Activated CD4-positive, alpha-beta T cell treated with anti-CD3 and anti-CD28 coated beads, Interleukin-2, Interleukin-4, amounts not matched to agents 100 ng/mL and 50 ng/mL, durations not matched to agents 16 hours and 8 hours (primary cell): Measurements from ENCODE around the gene AOPEP.

ENCODE experiments used
- DNase-seq: peaks from one replicate; pipeline ENCODE4 v3.0.0-alpha.2; 2020; ENCODE audit warnings: low spot score

The AOPEP gene

GRCh38 chr9:95112436-95113280 is 386.2 kb downstream of the AOPEP start:
- no peak for DNase-seq

GRCh38 chr9:95115104-95115503 is 388.6 kb downstream of the AOPEP start:
- no peak for DNase-seq

GRCh38 chr9:95116002-95116807 is 389.7 kb downstream of the AOPEP start:
- no peak for DNase-seq

GRCh38 chr9:95116808-95117204 is 390.3 kb downstream of the AOPEP start:
- no peak for DNase-seq

- DNase-seq = no peak
These were observed 392.1 kb downstream of the AOPEP start for GRCh38 chr9:95118596-95118995.

- no peak for DNase-seq
These were observed 394.4 kb downstream of the AOPEP start for GRCh38 chr9:95120781-95121370.

GRCh38 chr9:95124582-95125367 is 398.3 kb downstream of the AOPEP start:
- DNase-seq = no peak

GRCh38 chr9:95125652-95126051 is 399.2 kb downstream of the AOPEP start:
- no peak for DNase-seq

- DNase-seq = no peak
These were observed 400.2 kb downstream of the AOPEP start for GRCh38 chr9:95126739-95127138.

GRCh38 chr9:95127249-95128176 is 401.0 kb downstream of the AOPEP start:
- peak; percentile 74 for DNase-seq

- DNase-seq = no peak
These were observed 401.7 kb downstream of the AOPEP start for GRCh38 chr9:95128177-95128524.

- DNase-seq = no peak
These were observed 403.2 kb downstream of the AOPEP start for GRCh38 chr9:95129476-95130291.

GRCh38 chr9:95130484-95130883 is 404.0 kb downstream of the AOPEP start:
- no peak for DNase-seq

- DNase-seq = peak; percentile 53
These were observed 404.8 kb downstream of the AOPEP start for GRCh38 chr9:95131023-95131943.

- no peak for DNase-seq
These were observed 406.1 kb downstream of the AOPEP start for GRCh38 chr9:95132366-95133324.

GRCh38 chr9:95133325-95133705 is 406.8 kb downstream of the AOPEP start:
- no peak for DNase-seq

- DNase-seq = no peak
These were observed 408.0 kb downstream of the AOPEP start for GRCh38 chr9:95134457-95134881.

GRCh38 chr9:95135756-95136155 is 409.3 kb downstream of the AOPEP start:
- DNase-seq = no peak
